HG03558 (cell line): ENCODE results near the gene SLC26A8.

Source experiments
- ATAC-seq: cut with Tn5 transposase; IDR thresholded peaks from one replicate; pipeline ENCODE4 v1.9.1; 2021; ENCODE audit warnings: moderate number of reproducible peaks; ENCODE audit not compliant: unreplicated experiment; ENCODE audit errors: extremely low read depth

Gene SLC26A8, protein sequence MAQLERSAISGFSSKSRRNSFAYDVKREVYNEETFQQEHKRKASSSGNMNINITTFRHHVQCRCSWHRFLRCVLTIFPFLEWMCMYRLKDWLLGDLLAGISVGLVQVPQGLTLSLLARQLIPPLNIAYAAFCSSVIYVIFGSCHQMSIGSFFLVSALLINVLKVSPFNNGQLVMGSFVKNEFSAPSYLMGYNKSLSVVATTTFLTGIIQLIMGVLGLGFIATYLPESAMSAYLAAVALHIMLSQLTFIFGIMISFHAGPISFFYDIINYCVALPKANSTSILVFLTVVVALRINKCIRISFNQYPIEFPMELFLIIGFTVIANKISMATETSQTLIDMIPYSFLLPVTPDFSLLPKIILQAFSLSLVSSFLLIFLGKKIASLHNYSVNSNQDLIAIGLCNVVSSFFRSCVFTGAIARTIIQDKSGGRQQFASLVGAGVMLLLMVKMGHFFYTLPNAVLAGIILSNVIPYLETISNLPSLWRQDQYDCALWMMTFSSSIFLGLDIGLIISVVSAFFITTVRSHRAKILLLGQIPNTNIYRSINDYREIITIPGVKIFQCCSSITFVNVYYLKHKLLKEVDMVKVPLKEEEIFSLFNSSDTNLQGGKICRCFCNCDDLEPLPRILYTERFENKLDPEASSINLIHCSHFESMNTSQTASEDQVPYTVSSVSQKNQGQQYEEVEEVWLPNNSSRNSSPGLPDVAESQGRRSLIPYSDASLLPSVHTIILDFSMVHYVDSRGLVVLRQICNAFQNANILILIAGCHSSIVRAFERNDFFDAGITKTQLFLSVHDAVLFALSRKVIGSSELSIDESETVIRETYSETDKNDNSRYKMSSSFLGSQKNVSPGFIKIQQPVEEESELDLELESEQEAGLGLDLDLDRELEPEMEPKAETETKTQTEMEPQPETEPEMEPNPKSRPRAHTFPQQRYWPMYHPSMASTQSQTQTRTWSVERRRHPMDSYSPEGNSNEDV

DNA sequence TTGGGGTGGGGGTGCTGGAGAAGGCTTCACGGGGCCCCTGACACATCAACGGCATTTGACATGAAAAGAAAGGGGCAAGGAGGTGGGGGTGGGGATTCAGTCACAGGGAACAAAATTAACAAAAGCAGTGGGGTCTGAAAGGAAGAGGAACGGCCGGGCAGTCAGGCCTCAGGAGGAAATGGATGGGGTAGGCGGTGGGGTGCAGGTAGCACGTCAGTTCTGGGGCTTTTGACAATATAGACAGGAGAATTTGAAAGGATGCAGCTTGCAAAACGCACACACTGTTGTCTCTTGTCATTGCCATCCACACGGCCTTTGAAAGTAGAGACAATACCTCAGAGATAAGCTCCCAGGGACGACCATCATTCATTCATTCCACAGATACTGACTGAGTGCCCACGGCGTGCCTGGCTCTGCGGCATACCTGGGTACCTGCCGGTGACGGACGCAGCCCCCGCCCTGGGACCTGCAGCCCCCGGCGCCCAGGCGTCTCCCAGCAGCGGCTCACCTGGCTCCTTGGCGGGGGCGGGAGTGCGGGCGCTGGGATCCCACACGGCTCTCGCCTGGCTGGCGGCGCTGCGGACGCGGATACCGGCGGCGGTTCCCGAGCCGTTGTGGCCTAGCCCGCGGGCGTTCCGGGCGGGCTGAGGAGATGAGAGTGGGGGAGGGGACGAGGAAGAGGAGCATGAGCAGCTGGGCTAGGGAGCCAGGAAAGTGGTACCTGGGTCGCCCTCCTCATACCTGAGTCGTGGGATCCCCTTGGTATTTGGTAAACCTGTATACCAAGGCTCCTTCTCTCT, at the start of gene SLC26A8:
TSS of gene SLC26A8 (minus strand) at position 646 of the 800 bp plus-strand sequence. CDS start 4,934 bp downstream, outside the sequence.
- no peak for ATAC-seq

DNA sequence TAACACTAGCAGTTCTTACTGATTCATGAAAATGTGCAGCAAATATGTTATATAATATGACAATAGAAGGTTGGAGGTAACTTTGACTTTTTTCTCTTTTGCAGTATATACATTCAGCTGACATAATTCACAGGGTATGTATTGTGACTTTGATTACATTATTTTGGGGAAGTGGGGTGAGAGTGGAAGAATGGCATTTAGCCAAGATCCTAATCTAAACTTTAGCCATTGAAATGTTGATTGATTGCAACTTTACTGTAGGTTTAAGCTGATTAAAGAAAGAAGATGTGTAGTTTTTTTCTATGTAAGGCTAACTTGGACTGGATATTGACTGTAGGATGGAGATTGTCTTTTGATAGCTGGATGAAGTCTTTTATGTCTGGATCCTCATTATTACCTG, 49.1 kb upstream of the SLC26A8 start:
- ATAC-seq = no peak

DNA sequence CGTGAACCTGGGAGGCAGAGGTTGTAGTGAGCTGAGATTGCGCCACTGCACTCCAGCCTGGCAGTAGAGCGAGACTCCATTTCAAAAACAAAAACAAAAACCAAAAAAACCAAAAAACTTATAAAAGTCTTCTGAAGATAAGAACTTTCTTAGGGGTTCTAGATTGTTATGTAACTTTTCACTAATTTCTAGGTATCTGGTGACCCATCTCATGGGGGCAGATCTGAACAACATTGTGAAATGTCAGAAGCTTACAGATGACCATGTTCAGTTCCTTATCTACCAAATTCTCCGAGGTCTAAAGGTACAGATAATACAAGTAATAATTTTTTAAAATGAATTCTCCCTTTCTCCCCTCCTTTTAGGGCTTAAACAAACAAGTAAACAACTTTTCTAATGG, 48.2 kb upstream of the SLC26A8 start:
- no peak for ATAC-seq

DNA sequence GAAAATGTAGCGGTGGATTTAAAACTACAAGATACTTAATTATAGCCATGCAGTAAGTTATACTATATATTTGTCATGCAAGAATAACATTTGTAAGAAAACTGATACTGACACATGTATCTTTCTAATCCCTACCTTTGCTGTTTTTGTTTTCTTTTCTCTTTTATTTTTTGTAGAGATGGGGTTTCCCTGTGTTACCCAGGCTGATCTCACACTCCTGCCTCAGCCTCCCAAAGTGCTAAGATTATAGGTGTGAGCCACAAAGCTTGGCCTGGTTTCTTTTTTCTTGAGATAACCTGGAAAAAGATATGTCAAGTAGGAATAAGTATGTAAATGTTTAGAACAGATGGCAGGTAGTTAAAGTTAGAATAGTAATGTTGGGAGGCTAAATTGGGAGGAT, 47.3 kb upstream of the SLC26A8 start:
- ATAC-seq = no peak

DNA sequence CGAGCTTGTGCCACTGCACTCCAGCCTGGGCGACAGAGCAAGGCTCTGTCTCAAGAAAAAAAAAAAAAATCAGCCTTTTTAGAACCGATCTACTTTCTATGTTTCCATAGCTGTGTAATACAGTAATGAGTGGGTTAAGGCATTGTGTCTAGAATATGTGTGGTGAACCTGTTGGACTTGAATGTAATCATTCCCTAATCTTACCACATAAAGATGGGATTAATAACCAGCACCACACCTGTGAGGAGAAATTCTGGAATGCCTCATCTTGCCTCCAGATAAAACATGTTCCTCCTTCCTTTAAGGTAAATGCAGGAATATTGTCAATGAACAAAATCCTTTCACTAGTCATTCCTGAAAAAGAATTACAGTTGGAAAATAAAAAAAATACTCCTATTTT, 46.8 kb upstream of the SLC26A8 start:
- no peak for ATAC-seq

DNA sequence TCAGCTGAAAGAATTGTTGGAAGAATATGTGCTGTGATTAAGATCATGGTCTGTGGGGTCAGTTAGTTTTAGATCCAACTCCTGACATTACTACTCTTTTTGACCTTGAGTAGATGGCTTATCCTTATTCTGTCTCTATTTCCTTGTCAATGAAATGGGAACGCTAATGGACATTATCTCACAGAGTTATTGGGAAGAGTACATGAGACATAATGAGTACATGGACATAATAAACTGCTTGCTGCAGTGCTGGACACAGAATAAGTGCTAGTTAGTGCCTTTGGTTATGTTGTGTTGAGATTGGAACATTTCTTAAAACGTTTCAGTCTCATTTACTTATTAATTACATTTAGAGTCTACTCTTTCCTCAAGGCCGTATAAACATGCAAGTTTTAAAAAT, 45.8 kb upstream of the SLC26A8 start:
- no peak for ATAC-seq

DNA sequence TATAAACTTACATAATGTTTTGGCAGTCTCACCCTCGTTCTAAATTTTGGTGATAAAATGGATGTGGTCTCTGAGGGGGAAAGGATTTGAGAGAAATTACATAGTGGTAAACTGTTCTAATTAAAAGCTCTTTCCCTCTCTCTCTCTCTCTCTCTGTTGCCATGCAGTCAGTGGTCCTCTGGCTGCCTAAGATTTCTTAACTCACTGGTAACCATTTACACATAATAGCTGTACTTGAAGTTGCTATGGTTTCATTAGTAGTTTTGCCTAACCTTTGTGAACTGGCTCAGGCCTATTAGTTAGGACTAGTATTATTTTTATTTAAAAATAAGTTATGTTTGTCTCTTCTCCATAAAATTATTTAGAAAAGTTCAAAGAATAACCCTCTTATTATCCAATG, 45.1 kb upstream of the SLC26A8 start:
- ATAC-seq = no peak

DNA sequence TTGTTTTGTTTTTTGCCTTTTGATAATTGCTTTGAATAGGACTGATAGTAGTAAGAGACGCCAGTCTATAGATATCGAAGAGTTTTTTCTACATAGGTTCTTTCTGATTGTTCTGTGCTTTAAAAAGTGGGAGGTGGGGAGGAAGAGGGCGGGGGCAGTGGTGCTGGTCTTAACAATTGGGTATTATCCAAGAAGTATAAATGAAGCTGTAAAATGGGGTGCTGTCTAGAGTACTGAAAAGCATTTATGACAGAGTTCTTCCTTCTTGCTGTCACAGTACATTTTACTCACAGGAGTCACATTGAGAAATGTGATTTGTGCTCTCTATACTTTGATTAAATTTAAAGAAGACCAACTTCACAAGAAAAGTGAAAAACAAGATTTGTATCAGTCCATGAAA, 44.1 kb upstream of the SLC26A8 start:
- no peak for ATAC-seq

DNA sequence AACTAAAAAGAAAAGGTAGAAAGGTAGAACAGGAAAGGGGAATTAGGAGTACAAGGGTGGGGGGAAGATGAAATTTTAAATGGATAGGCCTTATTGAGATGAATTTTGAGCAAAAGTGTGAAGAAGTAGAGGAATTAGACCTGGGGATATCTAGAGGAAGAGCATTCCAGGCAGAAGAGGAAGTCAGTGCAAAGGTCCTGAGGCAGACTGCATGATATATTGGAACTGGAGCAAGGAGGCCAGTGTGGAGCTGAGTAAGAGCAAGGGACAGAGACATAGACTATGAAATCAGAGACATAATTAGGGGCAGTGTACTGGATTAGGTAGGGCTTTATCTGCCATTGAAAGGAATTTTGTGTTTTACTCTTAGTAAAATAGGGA, 43.6 kb upstream of the SLC26A8 start:
- ATAC-seq = no peak

DNA sequence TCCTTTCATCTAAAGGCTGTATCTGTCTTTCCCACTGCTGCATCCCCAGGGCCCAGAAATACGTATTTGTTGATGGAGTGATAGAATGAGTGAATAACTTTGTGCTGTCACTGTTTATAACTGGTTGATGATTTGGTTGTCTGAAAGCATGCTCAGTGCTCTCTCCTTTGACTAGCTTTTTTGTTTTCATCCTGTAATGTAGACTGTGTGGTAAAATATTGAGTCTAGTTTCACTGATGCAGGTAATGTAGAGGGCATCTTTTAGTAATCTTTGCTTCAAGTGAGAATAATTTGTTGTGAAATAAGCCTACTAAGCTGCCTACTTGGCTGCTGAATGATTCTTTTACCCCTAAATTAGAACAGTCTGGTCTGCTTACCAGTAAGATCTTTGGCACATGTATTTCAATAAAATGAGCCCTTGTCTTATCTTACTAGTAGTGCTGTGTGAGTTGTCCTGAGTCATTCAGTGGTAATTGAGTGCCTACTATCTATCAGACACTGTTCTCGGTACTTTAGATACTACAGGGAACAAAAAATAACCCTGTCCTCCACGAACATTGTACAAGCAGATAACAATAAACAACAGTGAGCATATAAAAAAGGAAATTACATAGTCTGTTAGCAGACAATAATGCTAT, 43.1 kb upstream of the SLC26A8 start:
- no peak for ATAC-seq

DNA sequence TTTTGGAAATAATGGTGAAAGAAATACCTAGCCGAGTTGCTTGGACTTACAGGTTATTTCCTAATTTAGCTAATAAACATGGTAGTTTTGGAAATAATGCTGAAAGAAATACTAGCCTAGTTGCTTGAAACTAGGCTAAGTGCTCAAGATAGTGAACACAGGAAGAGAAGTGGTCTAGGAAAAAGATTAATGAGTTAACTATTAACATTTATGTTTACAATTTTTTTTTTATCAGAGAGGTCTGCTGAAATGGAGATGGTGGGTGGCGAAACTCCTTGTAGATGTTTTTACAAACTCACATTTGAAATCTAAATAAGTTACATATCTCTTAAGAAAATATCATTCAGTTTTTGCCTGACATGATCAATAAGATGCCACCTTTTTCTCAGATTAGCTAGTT, 42.4 kb upstream of the SLC26A8 start:
- ATAC-seq = no peak

DNA sequence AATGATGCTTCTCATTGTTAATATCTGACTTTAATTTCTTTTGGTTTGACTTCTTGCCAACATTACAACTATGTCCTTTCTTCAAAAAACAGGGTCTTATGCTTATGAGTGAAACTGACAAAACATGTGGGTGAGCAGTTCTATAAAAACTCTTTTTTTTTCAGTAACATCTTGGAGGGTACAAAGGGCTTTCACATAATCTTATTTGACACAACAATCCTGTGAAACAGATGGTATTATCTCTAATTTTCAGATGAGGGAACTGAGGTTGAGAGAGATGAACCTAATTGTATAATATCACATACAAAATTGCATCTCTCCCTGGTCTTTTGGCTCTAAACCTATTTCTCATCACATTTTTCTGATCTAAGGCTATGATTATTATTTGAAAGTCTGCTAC, 41.5 kb upstream of the SLC26A8 start:
- no peak for ATAC-seq

DNA sequence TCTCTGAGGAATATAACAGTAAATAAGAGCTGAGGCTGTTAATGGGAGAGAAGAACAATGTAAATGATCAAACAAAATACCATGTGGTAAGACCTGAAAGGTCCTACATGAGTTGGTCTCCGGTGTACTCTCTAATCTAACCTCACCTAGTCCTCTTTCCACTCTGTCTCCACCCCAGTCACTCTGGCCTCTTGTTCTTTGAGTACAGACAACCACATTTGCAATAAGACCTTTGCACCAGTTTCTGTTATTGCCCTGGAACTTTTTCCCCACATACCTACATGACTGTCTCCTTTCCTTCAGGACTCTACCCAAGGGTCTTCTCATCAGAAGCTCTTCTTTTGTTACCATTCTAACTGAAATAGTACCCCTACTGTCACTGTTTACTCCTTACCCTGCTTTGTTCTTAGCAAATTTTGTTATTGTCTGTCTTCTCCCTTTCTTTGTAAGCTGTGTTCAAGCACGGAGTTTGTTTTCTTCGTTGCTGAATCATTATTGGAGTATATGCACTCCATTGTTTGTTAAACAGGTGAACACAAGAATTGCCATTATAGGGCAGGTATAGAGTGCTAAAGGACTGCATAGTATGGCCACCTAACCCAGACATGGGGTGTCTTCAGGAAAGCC, 40.4 kb upstream of the SLC26A8 start:
- ATAC-seq = no peak

DNA sequence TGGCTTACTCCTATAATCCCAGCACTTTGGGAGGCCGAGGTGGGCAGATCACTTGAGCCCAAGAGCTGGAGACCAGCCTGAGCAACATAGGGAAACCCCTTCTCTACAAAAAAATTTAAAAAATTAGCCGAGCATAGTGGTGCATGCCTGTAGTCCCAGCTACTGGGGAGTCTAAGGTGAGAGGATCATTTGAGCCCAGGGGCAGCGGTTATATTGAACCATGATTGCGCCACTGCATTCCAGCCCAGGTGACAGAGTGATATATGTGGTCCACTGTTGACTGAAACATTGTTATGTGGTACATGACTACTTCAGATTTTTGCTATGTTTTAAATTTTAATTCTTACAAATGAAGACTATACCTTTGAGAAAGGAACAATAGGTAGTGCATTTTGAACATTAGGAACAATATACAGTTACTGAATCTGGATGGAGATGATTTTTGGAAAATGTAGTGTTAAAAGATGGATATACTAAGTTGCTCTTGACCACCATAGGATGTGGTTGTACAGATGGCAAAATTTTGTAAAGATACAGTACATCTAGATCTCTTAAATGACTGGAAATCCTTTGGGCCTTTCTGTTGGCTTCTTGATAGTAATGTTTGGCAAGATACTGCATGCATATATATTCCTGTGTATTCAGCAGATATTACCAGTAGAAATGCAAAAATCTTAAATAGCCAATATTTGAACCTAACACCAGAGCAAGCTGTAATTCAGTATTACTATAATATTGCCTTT, 39.0 kb upstream of the SLC26A8 start:
- ATAC-seq = no peak

DNA sequence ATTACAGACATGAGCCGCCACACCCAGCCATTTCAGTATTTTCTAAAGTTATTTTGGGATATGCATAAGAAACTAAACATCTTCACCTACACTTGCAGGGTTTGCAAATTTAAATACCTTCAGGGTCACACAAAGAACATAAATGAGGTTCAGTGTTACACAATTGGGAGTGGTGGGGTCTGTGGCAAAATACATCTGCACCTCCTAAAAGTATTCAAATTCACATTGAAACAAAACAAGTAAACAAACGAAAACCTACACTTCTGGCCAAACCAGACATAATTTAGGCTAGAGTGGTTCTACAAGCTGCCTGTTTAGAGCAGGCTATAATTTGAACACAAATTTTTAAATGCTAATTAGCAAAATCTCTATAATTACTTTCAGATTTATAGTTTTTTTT, 37.8 kb upstream of the SLC26A8 start:
- no peak for ATAC-seq

DNA sequence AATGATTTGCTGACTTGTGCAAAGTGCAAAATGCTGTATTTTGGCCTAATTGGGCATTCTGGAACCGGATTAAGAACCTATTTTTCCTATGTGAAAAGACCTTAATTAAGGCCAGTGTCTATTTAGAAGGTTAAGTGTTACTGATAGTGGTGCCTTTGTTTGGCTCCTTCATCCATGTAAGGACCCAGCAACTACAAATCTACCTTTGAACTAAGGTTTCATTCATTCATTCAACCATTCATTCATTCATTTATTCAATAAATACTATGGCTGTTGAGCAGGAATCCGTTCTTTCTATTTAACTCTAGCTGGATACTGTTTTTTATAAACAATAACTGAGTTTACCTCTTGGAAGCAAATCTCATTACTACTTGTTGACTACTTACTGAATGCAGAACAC, 36.8 kb upstream of the SLC26A8 start:
- ATAC-seq = no peak

DNA sequence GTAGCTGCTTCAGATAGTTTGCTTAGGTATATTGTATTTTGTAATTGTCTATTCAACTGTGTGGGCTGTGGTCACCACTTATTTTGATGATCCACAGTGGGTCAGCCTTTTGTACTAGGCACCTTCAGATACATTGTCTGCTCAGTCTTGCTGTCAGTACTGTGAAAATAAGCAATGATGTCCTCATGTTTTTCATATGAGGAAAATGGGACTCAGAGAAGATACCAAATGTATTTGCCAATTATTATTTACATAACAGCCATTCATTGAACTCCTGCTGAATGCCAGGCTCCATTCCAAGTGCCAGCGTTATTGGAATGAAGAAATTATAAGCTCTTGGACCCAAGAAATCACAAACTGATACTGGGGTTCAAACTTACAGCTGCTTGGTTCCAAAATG, 31.7 kb upstream of the SLC26A8 start:
- no peak for ATAC-seq

DNA sequence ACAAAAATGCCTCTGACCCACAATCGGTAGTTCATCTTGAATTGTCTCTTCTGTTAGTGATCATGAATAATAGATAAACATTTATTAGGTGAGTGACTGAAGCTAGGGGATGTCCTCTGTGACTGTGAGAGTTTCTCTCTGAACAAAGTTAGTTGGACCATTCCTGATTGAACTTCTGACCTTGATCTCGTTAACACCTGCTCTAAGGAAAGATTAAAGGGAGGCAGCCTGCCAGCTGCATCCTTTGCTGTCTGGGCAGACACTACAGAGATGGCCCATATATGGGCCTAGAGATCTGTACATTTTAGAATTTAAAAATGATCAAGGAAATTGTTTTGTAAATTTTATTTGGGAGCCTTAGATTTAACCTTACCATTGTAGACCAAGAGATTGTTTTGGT, 30.5 kb upstream of the SLC26A8 start:
- ATAC-seq = no peak

DNA sequence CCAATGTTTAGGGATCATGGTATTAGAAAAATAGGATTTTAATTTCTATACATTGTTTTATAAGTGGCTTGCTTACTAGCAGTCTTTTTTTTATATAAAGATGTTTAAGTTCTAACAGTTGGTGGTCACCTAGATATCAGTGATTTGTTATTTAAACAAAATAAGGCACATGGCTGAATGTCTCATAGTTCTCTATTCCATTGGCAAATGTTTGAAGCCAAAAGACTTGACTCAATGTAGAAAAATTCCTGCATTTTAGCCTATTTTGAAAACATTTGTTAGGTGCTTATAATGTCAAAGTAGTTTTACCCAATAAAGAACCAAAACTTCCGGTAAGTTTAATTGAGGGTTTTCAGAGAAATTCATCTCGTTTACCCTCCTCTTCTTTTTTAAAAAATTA, 30.0 kb upstream of the SLC26A8 start:
- no peak for ATAC-seq
